HEK293T (cell line): Measurements from ENCODE around the gene ECD.
"Not testable (repeated sequence)": the region's sequence is repeated elsewhere in the genome, so short reads cannot be mapped to it uniquely, and the experiment has no call there.

Experiments
- CTCF ChIA-PET: fragments of 350-600 bp; formaldehyde crosslinking; extraction: SDS; loops from one replicate; lab custom pipeline; 2021; ENCODE audit warnings: antibody characterized with exemption, inconsistent platforms; lab: Yijun Ruan, JAX
- POLR2A ChIA-PET: fragments of 350-600 bp; formaldehyde crosslinking; extraction: SDS; loops from one replicate; lab custom pipeline; 2020; ENCODE audit warnings: antibody characterized with exemption, inconsistent platforms; lab: Yijun Ruan, JAX
- DNase-seq: peaks from one replicate; pipeline ENCODE4 v3.0.0; 2012; ENCODE audit warnings: mixed read lengths; ENCODE audit errors: extremely low spot score
- ARNT ChIP-seq: fragments of 450-650 bp; IDR thresholded peaks from 2 replicates; pipeline ENCODE4 v1.6.1; 2017; ENCODE audit warnings: mild to moderate bottlenecking
- BHLHE40 ChIP-seq: fragments of 450-650 bp; IDR thresholded peaks from 2 replicates; pipeline ENCODE4 v1.6.1; 2016; ENCODE audit warnings: mild to moderate bottlenecking, moderate library complexity, borderline replicate concordance
- CTBP1 ChIP-seq: fragments of 450-650 bp; IDR thresholded peaks from 2 replicates; pipeline ENCODE4 v1.6.1; 2016; ENCODE audit warnings: borderline replicate concordance
- ELF4 ChIP-seq: fragments of 450-650 bp; IDR thresholded peaks from 2 replicates; pipeline ENCODE4 v1.6.1; 2017; ENCODE audit warnings: antibody characterized with exemption
- FOXA1 ChIP-seq: fragments of 450-650 bp; IDR thresholded peaks from 2 replicates; pipeline ENCODE4 v1.6.1; 2016; ENCODE audit warnings: mild to moderate bottlenecking
- FOXK2 ChIP-seq: fragments of 450-650 bp; IDR thresholded peaks from 2 replicates; pipeline ENCODE4 v1.6.1; 2016; ENCODE audit warnings: mild to moderate bottlenecking
- FOXM1 ChIP-seq: fragments of 450-650 bp; IDR thresholded peaks from 2 replicates; pipeline ENCODE4 v1.6.1; 2017; ENCODE audit warnings: mild to moderate bottlenecking, borderline replicate concordance
- HDGF ChIP-seq: fragments of 450-650 bp; IDR thresholded peaks from 2 replicates; pipeline ENCODE4 v1.6.1; 2017; ENCODE audit warnings: antibody characterized with exemption, borderline replicate concordance
- L3MBTL2 ChIP-seq: fragments of 450-650 bp; conservative IDR thresholded peaks from 2 replicates; pipeline ENCODE4 v1.6.1; 2016; ENCODE audit warnings: mild to moderate bottlenecking
- LEF1 ChIP-seq: fragments of 450-650 bp; IDR thresholded peaks from 2 replicates; pipeline ENCODE4 v1.6.1; 2017; ENCODE audit warnings: mild to moderate bottlenecking, borderline replicate concordance
- NFRKB ChIP-seq: fragments of 450-650 bp; IDR thresholded peaks from 2 replicates; pipeline ENCODE4 v1.6.1; 2016; ENCODE audit warnings: mild to moderate bottlenecking, moderate library complexity
- PKNOX1 ChIP-seq: fragments of 450-650 bp; IDR thresholded peaks from 2 replicates; pipeline ENCODE4 v1.6.1; 2016
- SP1 ChIP-seq: fragments of 450-650 bp; IDR thresholded peaks from 2 replicates; pipeline ENCODE4 v1.6.1; 2017
- SUZ12 ChIP-seq: fragments of 450-650 bp; IDR thresholded peaks from 2 replicates; pipeline ENCODE4 v1.6.1; 2016; ENCODE audit warnings: mild to moderate bottlenecking
- TARDBP ChIP-seq: fragments of 450-650 bp; IDR thresholded peaks from 2 replicates; pipeline ENCODE4 v1.6.1; 2016
- ZNF384 ChIP-seq: fragments of 450-650 bp; IDR thresholded peaks from 2 replicates; pipeline ENCODE4 v1.6.1; 2016

Gene ECD

GRCh38 chr10:73156054-73156453 is 11.8 kb downstream of the ECD start:
- CTCF ChIA-PET: interaction anchor here (0.6 kb wide), 1 partner anchor 60 kb away, joined by 3 read pairs; no protein-coding TSS in a partner anchor
- POLR2A ChIA-PET: interaction anchor here (1.3 kb wide), 1 partner anchor 59 kb away, joined by 3 read pairs; no protein-coding TSS in a partner anchor
- no peak for DNase-seq
- TF ChIP-seq HDGF (no peak), ELF4 (no peak), NFRKB (no peak), SP1 (no peak), BHLHE40 (no peak)

DNA sequence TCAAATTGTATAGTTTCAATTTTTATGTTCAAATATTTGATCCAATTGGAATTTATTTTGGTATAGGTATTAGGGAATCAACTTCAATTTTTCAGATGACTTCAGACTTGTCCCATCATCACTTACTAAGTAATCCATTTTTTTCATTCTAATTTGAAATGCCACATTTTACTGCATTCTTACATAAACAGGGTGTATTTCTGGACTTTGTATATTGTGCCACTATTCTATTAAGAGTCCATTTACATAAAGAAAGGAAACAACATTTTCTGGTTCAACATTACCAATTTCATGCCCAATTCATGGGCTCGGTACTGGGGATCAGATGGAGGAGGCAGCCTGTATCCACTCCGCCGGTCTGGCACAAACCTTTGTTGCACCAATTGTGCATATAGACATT is 15.8 kb downstream of the ECD start:
- TF ChIP-seq LEF1: no peak
- TF ChIP-seq HDGF: no peak
- no peak for TF ChIP-seq NFRKB
- no peak for TF ChIP-seq FOXA1
- no peak for TF ChIP-seq SP1
- no peak for TF ChIP-seq FOXM1
- TF ChIP-seq FOXK2: no peak
- TF ChIP-seq CTBP1: no peak
- TF ChIP-seq ZNF384: no peak
- TF ChIP-seq PKNOX1: no peak
- no peak for TF ChIP-seq ELF4
- TF ChIP-seq TARDBP: no peak
- ChIA-PET CTCF (no interaction called here), POLR2A (no interaction called here)
- no peak for DNase-seq

DNA sequence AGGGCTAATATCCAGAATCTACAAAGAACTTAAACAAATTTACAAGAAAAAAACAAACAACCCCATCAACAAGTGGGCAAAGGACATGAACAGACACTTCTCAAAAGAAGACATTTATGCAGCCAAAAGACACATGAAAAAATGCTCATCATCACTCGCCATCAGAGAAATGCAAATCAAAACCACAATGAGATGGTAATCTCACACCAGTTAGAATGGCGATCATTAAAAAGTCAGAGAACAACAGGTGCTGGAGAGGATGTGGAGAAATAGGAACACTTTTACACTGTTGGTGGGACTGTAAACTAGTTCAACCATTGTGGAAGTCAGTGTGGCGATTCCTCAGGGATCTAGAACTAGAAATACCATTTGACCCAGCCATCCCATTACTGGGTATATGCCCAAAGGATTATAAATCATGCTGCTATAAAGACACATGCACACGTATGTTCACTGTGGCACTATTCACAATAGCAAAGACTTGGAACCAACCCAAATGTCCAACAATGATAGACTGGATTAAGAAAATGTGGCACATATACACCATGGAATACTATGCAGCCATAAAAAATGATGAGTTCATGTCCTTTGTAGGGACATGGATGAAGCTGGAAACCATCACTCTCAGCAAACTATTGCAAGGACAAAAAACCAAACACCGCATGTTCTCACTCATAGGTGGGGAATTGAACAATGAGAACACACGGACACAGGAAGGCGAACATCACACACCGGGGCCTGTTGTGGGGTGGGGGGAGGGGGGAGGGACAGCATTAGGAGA is 17.0 kb downstream of the ECD start:
- POLR2A ChIA-PET, CTCF ChIA-PET, DNase-seq: not testable (repeated sequence)

DNA sequence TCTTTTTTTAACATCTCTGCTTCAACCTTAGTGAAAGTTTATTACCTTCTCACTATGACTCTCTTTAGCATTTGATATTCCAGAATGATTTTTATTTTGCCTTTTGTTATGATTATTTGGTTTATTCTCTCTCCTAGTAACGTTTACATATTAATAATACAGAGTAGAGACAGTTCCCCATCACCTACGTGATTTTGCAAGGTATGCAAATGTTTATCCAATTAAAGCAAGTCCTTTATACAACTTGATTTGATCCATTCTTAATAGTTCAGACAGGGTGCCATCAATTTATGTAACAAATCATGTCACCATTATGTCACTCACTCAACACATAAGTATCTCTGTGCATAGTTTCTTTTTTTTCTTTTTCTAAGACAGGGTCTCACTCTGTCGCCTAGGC is 26.2 kb downstream of the ECD start:
- CTCF ChIA-PET: no interaction called here
- no peak for DNase-seq
- POLR2A ChIA-PET: no interaction called here
- no peak for TF ChIP-seq LEF1
- no peak for TF ChIP-seq SUZ12
- no peak for TF ChIP-seq PKNOX1
- TF ChIP-seq TARDBP: no peak
- TF ChIP-seq ELF4: no peak
- no peak for TF ChIP-seq FOXM1

- POLR2A ChIA-PET: interaction anchor here (0.6 to 1.3 kb wide), 2 partner anchors 29 kb away, joined by 3 to 4 read pairs; partner anchors contain the start of gene NUDT13
- CTCF ChIA-PET: interaction anchor here (0.6 to 1.4 kb wide), 2 partner anchors 9 to 42 kb away, joined by 3 read pairs; partner anchors contain the start of gene P4HA1
- TF ChIP-seq FOXA1 (no peak), NFRKB (no peak), L3MBTL2 (no peak), ARNT (no peak), LEF1 (no peak), SUZ12 (no peak), CTBP1 (no peak), ELF4 (no peak), HDGF (no peak), FOXM1 (no peak)
- DNase-seq: no peak
These were observed 28.6 kb downstream of the ECD start for GRCh38 chr10:73139251-73139650.

DNA sequence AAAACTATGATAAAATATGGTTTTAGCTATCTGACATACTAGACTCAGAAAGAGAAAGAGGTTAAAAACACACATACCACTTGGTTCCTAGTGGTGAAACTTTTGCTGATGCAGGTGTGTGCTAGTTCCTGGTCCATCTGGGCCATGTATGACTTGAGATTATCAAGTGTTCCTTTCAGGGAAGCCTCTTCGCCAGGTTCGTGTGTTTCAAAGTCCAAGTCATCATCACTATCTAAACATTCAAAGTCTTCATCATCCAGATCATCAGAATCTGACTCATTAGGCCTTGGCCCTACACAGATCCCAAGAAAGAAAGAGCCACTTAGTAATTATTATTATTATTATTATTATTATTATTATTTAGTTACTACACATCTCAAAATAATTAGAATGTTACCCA is 31.2 kb downstream of the ECD start:
- POLR2A ChIA-PET: no interaction called here
- CTCF ChIA-PET: interaction anchor here (0.6 kb wide), 1 partner anchor 844 kb away, joined by 3 read pairs; no protein-coding TSS in a partner anchor
- DNase-seq: no peak
- TF ChIP-seq L3MBTL2 (no peak), HDGF (no peak), PKNOX1 (no peak), LEF1 (no peak), FOXM1 (no peak), FOXK2 (no peak), SP1 (no peak), NFRKB (no peak), BHLHE40 (no peak), TARDBP (no peak), ELF4 (no peak)

GRCh38 chr10:73134727-73135126 is 33.1 kb downstream of the ECD start:
- ChIA-PET POLR2A (no interaction called here), CTCF (no interaction called here)
- no peak for DNase-seq
- TF ChIP-seq HDGF: no peak
- no peak for TF ChIP-seq FOXA1
- TF ChIP-seq BHLHE40: no peak
- TF ChIP-seq PKNOX1: no peak
- no peak for TF ChIP-seq TARDBP
- TF ChIP-seq SP1: no peak
- no peak for TF ChIP-seq ARNT
